Subcutaneous adipose tissue (tissue), 4 donors: ENCODE data around the gene CD82. TPM values are rescaled to one million over a fixed set of nuclear protein-coding genes. Genes with fewer than 3 reads are reported as not detected.

Experiments used
- total RNA-seq, 4 donors: library from RNA; depleted of rRNA; stranded (reverse); fragments of >200 nt; gene quantifications; one replicate each; pipeline ENCODE4 v1.1.0, GENCODE V29; 2016
- TF ChIP-seq, protein P1 (sequence below): fragments of 450-650 bp; IDR thresholded peaks from one replicate; pipeline ENCODE4 v1.5.1; 2016; ENCODE audit warnings: low read depth, mild to moderate bottlenecking, control low read depth, antibody characterized with exemption, moderate library complexity

The CD82 gene
- total RNA-seq, 4 donors from 2014 or later, result 9.0 to 19.4 (median 14.3) TPM

DNA sequence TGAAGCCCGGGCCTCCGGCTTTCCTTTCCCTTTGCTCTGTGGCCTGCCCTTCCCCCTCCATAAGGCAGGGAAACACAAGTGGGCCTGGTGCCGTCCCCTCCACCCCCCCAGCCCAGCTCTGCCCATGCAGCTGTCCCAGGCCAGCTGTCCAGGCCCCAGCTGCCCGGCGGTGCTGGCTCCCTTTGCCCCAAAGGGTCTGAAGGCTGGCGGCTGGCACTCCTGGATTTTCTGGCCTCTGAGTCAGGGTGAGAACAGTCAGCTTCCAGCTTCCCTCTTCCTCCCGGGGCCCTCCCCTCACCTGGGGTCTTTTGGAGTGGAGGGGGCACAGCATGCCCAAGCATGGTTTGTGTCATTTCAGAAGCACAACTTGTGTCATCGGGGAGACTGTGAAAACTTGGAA, 27.8 kb downstream of the CD82 start:
- TF ChIP-seq, protein P1, sequence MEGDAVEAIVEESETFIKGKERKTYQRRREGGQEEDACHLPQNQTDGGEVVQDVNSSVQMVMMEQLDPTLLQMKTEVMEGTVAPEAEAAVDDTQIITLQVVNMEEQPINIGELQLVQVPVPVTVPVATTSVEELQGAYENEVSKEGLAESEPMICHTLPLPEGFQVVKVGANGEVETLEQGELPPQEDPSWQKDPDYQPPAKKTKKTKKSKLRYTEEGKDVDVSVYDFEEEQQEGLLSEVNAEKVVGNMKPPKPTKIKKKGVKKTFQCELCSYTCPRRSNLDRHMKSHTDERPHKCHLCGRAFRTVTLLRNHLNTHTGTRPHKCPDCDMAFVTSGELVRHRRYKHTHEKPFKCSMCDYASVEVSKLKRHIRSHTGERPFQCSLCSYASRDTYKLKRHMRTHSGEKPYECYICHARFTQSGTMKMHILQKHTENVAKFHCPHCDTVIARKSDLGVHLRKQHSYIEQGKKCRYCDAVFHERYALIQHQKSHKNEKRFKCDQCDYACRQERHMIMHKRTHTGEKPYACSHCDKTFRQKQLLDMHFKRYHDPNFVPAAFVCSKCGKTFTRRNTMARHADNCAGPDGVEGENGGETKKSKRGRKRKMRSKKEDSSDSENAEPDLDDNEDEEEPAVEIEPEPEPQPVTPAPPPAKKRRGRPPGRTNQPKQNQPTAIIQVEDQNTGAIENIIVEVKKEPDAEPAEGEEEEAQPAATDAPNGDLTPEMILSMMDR, result no peak

DNA sequence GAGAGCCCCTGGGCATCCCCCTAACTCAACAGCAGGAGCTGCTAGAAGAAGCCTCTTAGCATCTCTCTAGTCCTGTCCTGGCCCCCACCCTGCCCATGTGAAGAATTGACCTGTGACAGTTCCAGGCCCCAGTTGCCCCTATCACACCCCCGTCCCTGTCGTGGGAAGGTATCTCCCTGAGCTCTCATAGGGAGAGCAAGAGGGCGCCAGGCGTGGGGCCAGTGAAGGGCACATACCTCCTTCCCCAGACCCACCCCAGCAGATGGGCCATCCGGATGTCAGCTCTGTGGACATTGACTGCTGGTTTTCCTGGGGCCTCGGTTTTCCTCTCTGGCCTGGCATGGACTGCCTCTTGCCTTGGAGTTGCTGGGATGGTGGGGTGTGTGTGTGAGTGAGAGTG, 29.5 kb downstream of the CD82 start:
- TF ChIP-seq, protein P1, result no peak

DNA sequence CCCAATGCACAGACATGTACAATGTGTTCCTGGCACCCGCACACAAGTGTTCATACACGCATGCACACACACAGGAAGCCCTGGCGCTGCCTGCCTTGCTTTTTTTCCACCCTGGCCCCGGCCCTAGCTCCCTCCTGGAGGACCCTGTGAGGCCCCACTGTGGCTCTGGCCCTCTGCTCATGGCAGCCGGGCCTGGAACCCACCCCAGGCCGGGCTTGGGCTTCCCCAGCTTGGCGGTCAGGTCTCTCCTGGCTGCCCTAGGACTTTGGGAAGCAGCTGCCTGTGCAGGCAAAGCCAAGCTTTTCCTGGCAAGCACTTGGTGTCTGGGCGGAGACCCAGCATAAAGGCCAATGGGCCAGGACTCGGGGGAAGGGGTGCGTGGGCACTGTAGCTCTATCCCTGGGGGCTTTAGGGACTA, 30.5 kb downstream of the CD82 start:
- TF ChIP-seq, protein P1, result no peak

GRCh38 chr11:44596525-44597276, 31.2 kb downstream of the CD82 start:
- TF ChIP-seq, protein P1, result no peak

- TF ChIP-seq, protein P1, result no peak
Observed at GRCh38 chr11:44597358-44598012, 32.0 kb downstream of the CD82 start.

DNA sequence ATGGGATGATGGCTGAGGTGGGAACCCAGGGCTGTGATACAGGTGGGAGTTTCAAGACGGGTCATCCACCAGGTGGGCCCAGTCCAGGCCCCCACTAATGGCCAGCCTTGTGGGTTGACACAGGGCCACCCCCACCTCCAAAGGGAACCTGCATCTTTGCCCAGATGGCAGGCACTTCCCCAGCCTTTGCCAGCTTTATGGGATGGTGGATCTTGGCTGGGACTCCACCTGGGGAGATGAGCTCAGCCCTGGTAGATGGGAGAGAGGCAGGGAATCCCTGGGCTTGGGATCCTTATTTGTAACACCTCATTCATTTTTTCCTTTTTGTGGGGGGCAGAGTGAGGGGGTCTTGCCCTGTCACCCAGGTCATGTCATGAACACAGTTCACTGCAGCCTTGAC, 33.4 kb downstream of the CD82 start:
- TF ChIP-seq, protein P1, result no peak

DNA sequence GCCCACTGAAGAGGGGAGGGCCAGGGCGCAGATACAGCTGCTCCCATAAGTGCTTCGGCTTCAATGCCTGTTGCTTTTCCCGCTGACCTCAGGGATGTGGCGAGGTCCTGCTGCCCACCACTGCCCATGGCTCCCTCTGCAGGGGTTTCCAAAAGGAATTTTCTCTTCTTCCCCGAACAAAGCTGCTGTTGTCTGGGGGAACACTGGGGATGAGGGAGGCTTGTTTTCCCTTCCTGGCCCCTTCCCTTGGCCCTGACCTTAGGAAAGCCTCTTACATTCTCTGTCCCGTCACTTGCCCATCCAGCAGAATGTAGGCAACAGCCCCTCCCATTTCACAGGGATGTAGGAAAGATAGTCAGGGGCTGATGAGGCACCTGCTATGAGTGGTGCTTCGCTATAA, 34.8 kb downstream of the CD82 start:
- TF ChIP-seq, protein P1, result no peak
